ENCODE results near the gene GPC3. TPM values are rescaled to one million over a fixed set of nuclear protein-coding genes. Genes with fewer than 3 reads are reported as not detected.
A peak's percentile ranks its signal among the peaks of the same experiment; 100 is the strongest.

GPC3 gene
- polyA plus RNA-seq, 1 donor = 75.8 TPM

- WGBS (ENCODE audit: insufficient coverage, low lambda C conversion rate) = no CpG with 5 or more reads among the region's 3 CpGs
Observed at GRCh38 chrX:133852401-133852800, 133.0 kb downstream of the GPC3 start.

GRCh38 chrX:133850399-133850798, 135.0 kb downstream of the GPC3 start:
- Histone ChIP-seq H3K27ac (ENCODE audit: low read length) (no peak overlapping the region), H3K27me3 (ENCODE audit: control insufficient read depth, insufficient read depth, low read length) (no peaks in the 10 kb centered on the region), H3K4me1 (ENCODE audit: control insufficient read depth, insufficient read depth, low read length) (peaks cover 2% of the 10 kb centered on the region), H3K9me3 (ENCODE audit: control insufficient read depth, low read depth, low read length) (no peaks in the 10 kb centered on the region), H3K4me3 (ENCODE audit: low read length) (no peak overlapping the region), H3K36me3 (ENCODE audit: control insufficient read depth, insufficient read depth, low read length) (no peaks in the 10 kb centered on the region)
- WGBS (ENCODE audit: insufficient coverage, low lambda C conversion rate) = no CpG with 5 or more reads among the region's 2 CpGs
- no peak for DNase-seq

More at GRCh38 chrX:133852401-133852800, 133.0 kb downstream of the GPC3 start:
- no peak for DNase-seq
- peaks cover 2% of the 10 kb centered on the region for H3K4me1 ChIP-seq (ENCODE audit: control insufficient read depth, insufficient read depth, low read length)
- no peaks in the 10 kb centered on the region for H3K36me3 ChIP-seq (ENCODE audit: control insufficient read depth, insufficient read depth, low read length)
- H3K4me3 ChIP-seq (ENCODE audit: low read length) = no peak overlapping the region
- H3K27ac ChIP-seq (ENCODE audit: low read length) = no peak overlapping the region
- H3K9me3 ChIP-seq (ENCODE audit: control insufficient read depth, low read depth, low read length) = no peaks in the 10 kb centered on the region
- H3K27me3 ChIP-seq (ENCODE audit: control insufficient read depth, insufficient read depth, low read length) = no peaks in the 10 kb centered on the region

GRCh38 chrX:133849676-133850075, 135.7 kb downstream of the GPC3 start:
- no peaks in the 10 kb centered on the region for H3K27me3 ChIP-seq (ENCODE audit: control insufficient read depth, insufficient read depth, low read length)
- H3K4me1 ChIP-seq (ENCODE audit: control insufficient read depth, insufficient read depth, low read length) = peaks cover 2% of the 10 kb centered on the region
- no peaks in the 10 kb centered on the region for H3K36me3 ChIP-seq (ENCODE audit: control insufficient read depth, insufficient read depth, low read length)
- no peak overlapping the region for H3K27ac ChIP-seq (ENCODE audit: low read length)
- peak; percentile 7 to 42 for DNase-seq
- no peak overlapping the region for H3K4me3 ChIP-seq (ENCODE audit: low read length)
- no peaks in the 10 kb centered on the region for H3K9me3 ChIP-seq (ENCODE audit: control insufficient read depth, low read depth, low read length)

GRCh38 chrX:133847340-133847994, 137.9 kb downstream of the GPC3 start:
- Histone ChIP-seq H3K27me3 (ENCODE audit: control insufficient read depth, insufficient read depth, low read length) (no peaks in the 10 kb centered on the region), H3K4me3 (ENCODE audit: low read length) (no peak overlapping the region), H3K36me3 (ENCODE audit: control insufficient read depth, insufficient read depth, low read length) (no peaks in the 10 kb centered on the region), H3K27ac (ENCODE audit: low read length) (no peak overlapping the region), H3K9me3 (ENCODE audit: control insufficient read depth, low read depth, low read length) (no peaks in the 10 kb centered on the region), H3K4me1 (ENCODE audit: control insufficient read depth, insufficient read depth, low read length) (peaks cover 2% of the 10 kb centered on the region)
- WGBS (ENCODE audit: insufficient coverage, low lambda C conversion rate) = 80% methylated on average over 1 of the region's 6 CpGs
- no peak for DNase-seq

- Histone ChIP-seq H3K36me3 (ENCODE audit: control insufficient read depth, insufficient read depth, low read length) (no peaks in the 10 kb centered on the region), H3K27me3 (ENCODE audit: control insufficient read depth, insufficient read depth, low read length) (no peaks in the 10 kb centered on the region), H3K27ac (ENCODE audit: low read length) (no peak overlapping the region), H3K4me3 (ENCODE audit: low read length) (no peak overlapping the region), H3K4me1 (ENCODE audit: control insufficient read depth, insufficient read depth, low read length) (peaks cover 2% of the 10 kb centered on the region), H3K9me3 (ENCODE audit: control insufficient read depth, low read depth, low read length) (no peaks in the 10 kb centered on the region)
- WGBS (ENCODE audit: insufficient coverage, low lambda C conversion rate) = no CpG with 5 or more reads among the region's 2 CpGs
- DNase-seq = no peak
Observed at GRCh38 chrX:133846311-133846710, 139.1 kb downstream of the GPC3 start.

- H3K27ac ChIP-seq (ENCODE audit: low read length) = no peak overlapping the region
- DNase-seq = no peak
- H3K4me1 ChIP-seq (ENCODE audit: control insufficient read depth, insufficient read depth, low read length) = peaks cover 4% of the 10 kb centered on the region
- H3K4me3 ChIP-seq (ENCODE audit: low read length) = no peak overlapping the region
- WGBS (ENCODE audit: insufficient coverage, low lambda C conversion rate) = no CpG with 5 or more reads among the region's 2 CpGs
- no peaks in the 10 kb centered on the region for H3K27me3 ChIP-seq (ENCODE audit: control insufficient read depth, insufficient read depth, low read length)
- no peaks in the 10 kb centered on the region for H3K36me3 ChIP-seq (ENCODE audit: control insufficient read depth, insufficient read depth, low read length)
- no peaks in the 10 kb centered on the region for H3K9me3 ChIP-seq (ENCODE audit: control insufficient read depth, low read depth, low read length)
Observed at GRCh38 chrX:133840415-133840814, 145.0 kb downstream of the GPC3 start.

- no peaks in the 10 kb centered on the region for H3K36me3 ChIP-seq (ENCODE audit: control insufficient read depth, insufficient read depth, low read length)
- H3K27me3 ChIP-seq (ENCODE audit: control insufficient read depth, insufficient read depth, low read length) = no peaks in the 10 kb centered on the region
- DNase-seq = peak; percentile 10 to 46
- H3K27ac ChIP-seq (ENCODE audit: low read length) = peak overlapping the region; percentile 51
- H3K4me1 ChIP-seq (ENCODE audit: control insufficient read depth, insufficient read depth, low read length) = peaks cover 4% of the 10 kb centered on the region
- no peak overlapping the region for H3K4me3 ChIP-seq (ENCODE audit: low read length)
- no CpG with 5 or more reads among the region's 5 CpGs for WGBS (ENCODE audit: insufficient coverage, low lambda C conversion rate)
- no peaks in the 10 kb centered on the region for H3K9me3 ChIP-seq (ENCODE audit: control insufficient read depth, low read depth, low read length)
Observed at GRCh38 chrX:133838761-133839676, 146.4 kb downstream of the GPC3 start.

- Histone ChIP-seq H3K27ac (ENCODE audit: low read length) (no peak overlapping the region), H3K4me3 (ENCODE audit: low read length) (no peak overlapping the region), H3K36me3 (ENCODE audit: control insufficient read depth, insufficient read depth, low read length) (no peaks in the 10 kb centered on the region), H3K27me3 (ENCODE audit: control insufficient read depth, insufficient read depth, low read length) (no peaks in the 10 kb centered on the region), H3K4me1 (ENCODE audit: control insufficient read depth, insufficient read depth, low read length) (peaks cover 4% of the 10 kb centered on the region), H3K9me3 (ENCODE audit: control insufficient read depth, low read depth, low read length) (no peaks in the 10 kb centered on the region)
- no CpG with 5 or more reads among the region's 2 CpGs for WGBS (ENCODE audit: insufficient coverage, low lambda C conversion rate)
- DNase-seq = no peak
Observed at GRCh38 chrX:133837091-133837490, 148.3 kb downstream of the GPC3 start.

- H3K27me3 ChIP-seq (ENCODE audit: control insufficient read depth, insufficient read depth, low read length) = no peaks in the 10 kb centered on the region
- no CpG with 5 or more reads among the region's 3 CpGs for WGBS (ENCODE audit: insufficient coverage, low lambda C conversion rate)
- DNase-seq = no peak
Observed at GRCh38 chrX:133836561-133836960, 148.8 kb downstream of the GPC3 start.

GRCh38 chrX:133834771-133835170, 150.6 kb downstream of the GPC3 start:
- no peak for DNase-seq
- H3K4me3 ChIP-seq (ENCODE audit: low read length) = no peak overlapping the region
- no peaks in the 10 kb centered on the region for H3K27me3 ChIP-seq (ENCODE audit: control insufficient read depth, insufficient read depth, low read length)
- H3K9me3 ChIP-seq (ENCODE audit: control insufficient read depth, low read depth, low read length) = no peaks in the 10 kb centered on the region
- WGBS (ENCODE audit: insufficient coverage, low lambda C conversion rate) = no CpG with 5 or more reads among the region's 1 CpG
- no peaks in the 10 kb centered on the region for H3K36me3 ChIP-seq (ENCODE audit: control insufficient read depth, insufficient read depth, low read length)
- H3K27ac ChIP-seq (ENCODE audit: low read length) = no peak overlapping the region
- H3K4me1 ChIP-seq (ENCODE audit: control insufficient read depth, insufficient read depth, low read length) = peaks cover 4% of the 10 kb centered on the region

More at GRCh38 chrX:133836561-133836960, 148.8 kb downstream of the GPC3 start:
- peaks cover 4% of the 10 kb centered on the region for H3K4me1 ChIP-seq (ENCODE audit: control insufficient read depth, insufficient read depth, low read length)
- H3K27ac ChIP-seq (ENCODE audit: low read length) = no peak overlapping the region
- no peaks in the 10 kb centered on the region for H3K9me3 ChIP-seq (ENCODE audit: control insufficient read depth, low read depth, low read length)
- H3K4me3 ChIP-seq (ENCODE audit: low read length) = no peak overlapping the region
- H3K36me3 ChIP-seq (ENCODE audit: control insufficient read depth, insufficient read depth, low read length) = no peaks in the 10 kb centered on the region
